GM12875 (cell line): Measurements from ENCODE around the gene KCNIP4.

Source experiments
- H3K4me3 ChIP-seq: one replicate; pipeline ENCODE4 v1.5.1; 2011; ENCODE audit warnings: low read depth, low read length, control low read depth
- CTCF ChIP-seq: IDR thresholded peaks from 2 replicates; pipeline ENCODE4 v1.5.1; 2011; ENCODE audit warnings: low read depth, mild to moderate bottlenecking, control low read depth, inconsistent platforms, low read length, moderate library complexity, borderline replicate concordance; ENCODE audit not compliant: insufficient read depth

KCNIP4 gene

GRCh38 chr4:21410372-21410771 is 538.2 kb downstream of the KCNIP4 start:
- TF ChIP-seq CTCF, result no peak
- H3K4me3 ChIP-seq, result no peak overlapping the region

- no peak for TF ChIP-seq CTCF
- H3K4me3 ChIP-seq, result no peak overlapping the region
Measured at GRCh38 chr4:21387683-21388082, 560.9 kb downstream of the KCNIP4 start.

DNA sequence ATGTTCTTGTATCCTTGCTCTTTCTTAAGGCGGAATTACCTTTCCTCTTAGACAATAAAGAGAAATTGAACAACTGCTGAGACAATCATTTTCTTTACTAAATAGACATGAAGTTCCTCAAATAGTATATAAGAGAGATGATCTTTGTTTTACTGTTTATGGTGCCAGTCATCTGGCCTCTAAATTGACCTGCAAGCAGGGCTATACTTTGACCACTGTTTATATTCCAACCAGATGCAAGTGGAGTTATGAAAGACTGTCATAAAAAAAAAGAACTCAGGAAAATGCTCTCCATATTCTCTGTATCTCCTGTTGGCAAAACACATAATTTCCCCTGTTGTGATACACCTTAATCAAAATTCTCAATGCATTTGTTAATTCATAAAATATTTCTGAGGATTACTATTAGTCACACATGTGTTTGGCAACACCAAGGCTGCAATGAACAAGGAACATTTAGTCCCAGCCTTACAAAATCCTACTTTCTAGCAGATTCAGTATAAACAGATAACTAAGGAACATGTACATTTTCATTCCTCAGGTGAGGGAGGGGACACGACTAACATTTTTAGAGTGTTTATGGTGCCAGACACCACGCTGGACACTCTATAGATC is 562.3 kb downstream of the KCNIP4 start:
- H3K4me3 ChIP-seq, result no peak overlapping the region
- no peak for TF ChIP-seq CTCF

DNA sequence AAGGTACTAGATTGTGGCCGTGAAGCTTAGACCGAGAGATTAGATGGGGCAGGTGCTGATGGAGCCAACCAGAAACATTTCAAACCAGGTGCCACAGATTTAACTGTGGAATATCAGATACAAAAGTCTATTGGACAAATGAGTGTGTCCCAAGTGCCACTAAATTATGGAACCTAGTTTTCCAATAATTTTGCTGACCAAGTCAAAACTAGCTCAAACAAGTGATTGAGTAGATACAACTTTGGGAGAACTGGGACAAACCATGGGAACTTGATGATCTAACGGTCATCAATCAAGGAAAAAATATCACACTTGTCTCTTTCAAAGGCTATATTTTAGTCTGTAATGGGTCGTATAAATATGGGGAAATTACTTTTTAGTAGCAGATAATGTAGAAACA is 562.9 kb downstream of the KCNIP4 start:
- no peak overlapping the region for H3K4me3 ChIP-seq
- no peak for TF ChIP-seq CTCF

DNA sequence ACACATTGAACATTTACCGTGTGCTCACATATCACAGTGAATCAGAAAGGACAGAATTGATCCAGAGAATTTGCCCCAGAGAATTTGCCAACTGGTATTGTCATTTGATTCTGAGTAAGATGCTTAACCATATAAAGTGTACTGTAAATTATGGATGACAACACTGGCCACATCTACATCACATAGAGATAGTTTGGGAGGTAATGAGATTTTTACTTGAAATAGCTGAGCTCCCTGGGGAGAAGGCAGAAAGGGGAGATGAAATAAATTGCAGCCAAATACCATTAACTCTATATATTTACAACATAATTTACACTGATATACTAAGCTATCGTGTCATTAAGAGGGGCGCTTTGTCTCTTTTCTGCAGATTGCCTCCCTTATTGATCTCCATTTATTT is 564.0 kb downstream of the KCNIP4 start:
- TF ChIP-seq CTCF, result no peak
- no peak overlapping the region for H3K4me3 ChIP-seq

DNA sequence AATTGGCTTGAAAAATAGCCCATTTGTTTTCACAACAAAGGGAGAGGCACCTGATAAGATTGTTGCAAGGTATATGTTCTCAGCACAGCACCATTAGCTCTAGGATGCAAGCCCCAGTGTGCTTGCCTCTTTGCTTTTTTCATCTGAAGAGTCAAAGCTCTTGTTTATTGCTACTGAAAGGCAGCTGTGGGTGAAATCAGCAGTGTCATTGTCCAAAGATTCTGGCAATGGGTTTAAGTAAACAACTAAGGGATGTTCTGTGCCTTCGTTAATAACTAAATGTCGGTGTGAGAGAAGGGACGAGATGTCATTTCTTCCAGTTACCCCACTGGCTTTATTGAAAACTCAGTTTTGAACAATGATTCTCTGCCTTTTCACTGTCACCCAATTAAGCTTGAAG is 567.7 kb downstream of the KCNIP4 start:
- no peak for TF ChIP-seq CTCF

GRCh38 chr4:21377046-21377445 is 571.5 kb downstream of the KCNIP4 start:
- no peak for TF ChIP-seq CTCF
- H3K4me3 ChIP-seq, result no peak overlapping the region

More for the DNA sequence above, 567.7 kb downstream of the KCNIP4 start:
- no peak overlapping the region for H3K4me3 ChIP-seq
